ENCODE results near the gene BAIAP2.

- TF ChIP-seq CTCF (conservative IDR thresholded peaks at IDR 0.05; ENCODE audit: low read length) = no peak
- TF ChIP-seq EZH2phosphoT487 (IDR thresholded peaks at IDR 0.05; ENCODE audit: borderline replicate concordance) = no peak
Observed at GRCh38 chr17:81160747-81161453, 125.9 kb downstream of the BAIAP2 start.

Data from Loucy (cell line).